ENCODE measurements around the gene SLC22A5. TPM values are rescaled to one million over a fixed set of nuclear protein-coding genes. Genes with fewer than 3 reads are reported as not detected.
"Not testable (repeated sequence)": the region's sequence is repeated elsewhere in the genome, so short reads cannot be mapped to it uniquely, and the experiment has no call there.

The SLC22A5 gene
- total RNA-seq, 4 donors from 2014 or later, result 13.2 to 25.4 (median 15.7) TPM

DNA sequence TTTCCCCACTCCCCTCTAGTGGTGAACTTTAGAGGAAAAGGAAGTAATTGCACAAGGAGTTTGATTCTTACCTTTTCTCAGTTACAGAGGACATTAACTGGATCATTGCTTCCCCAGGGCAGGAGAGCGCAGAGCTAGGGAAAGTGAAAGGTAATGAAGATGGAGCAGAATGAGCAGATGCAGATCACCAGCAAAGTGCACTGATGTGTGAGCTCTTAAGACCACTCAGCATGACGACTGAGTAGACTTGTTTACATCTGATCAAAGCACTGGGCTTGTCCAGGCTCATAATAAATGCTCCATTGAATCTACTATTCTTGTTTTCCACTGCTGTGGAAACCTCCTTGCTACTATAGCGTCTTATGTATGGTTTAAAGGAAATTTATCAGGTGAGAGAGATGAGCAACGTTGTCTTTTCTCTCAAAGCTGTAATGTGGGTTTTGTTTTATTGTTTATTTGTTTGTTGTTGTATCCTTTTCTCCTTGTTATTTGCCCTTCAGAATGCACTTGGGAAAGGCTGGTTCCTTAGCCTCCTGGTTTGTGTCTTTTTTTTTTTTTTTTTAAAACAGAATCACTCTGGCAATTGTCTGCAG lies 25.3 kb downstream of the SLC22A5 start:
- intact Hi-C loops (cut with DNase I; ENCODE audit: low total_unique reads), result no loop called here
- no peak overlapping the region for H3K4me3 ChIP-seq (ENCODE audit: low read depth, poor library complexity, severe bottlenecking)
- TF ChIP-seq POLR2A (IDR thresholded peaks at IDR 0.05), result no peak
- TF ChIP-seq, protein P1, sequence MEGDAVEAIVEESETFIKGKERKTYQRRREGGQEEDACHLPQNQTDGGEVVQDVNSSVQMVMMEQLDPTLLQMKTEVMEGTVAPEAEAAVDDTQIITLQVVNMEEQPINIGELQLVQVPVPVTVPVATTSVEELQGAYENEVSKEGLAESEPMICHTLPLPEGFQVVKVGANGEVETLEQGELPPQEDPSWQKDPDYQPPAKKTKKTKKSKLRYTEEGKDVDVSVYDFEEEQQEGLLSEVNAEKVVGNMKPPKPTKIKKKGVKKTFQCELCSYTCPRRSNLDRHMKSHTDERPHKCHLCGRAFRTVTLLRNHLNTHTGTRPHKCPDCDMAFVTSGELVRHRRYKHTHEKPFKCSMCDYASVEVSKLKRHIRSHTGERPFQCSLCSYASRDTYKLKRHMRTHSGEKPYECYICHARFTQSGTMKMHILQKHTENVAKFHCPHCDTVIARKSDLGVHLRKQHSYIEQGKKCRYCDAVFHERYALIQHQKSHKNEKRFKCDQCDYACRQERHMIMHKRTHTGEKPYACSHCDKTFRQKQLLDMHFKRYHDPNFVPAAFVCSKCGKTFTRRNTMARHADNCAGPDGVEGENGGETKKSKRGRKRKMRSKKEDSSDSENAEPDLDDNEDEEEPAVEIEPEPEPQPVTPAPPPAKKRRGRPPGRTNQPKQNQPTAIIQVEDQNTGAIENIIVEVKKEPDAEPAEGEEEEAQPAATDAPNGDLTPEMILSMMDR (IDR thresholded peaks at IDR 0.05), result no peak
- WGBS, 2 donors, result 52% methylated on average over 4 of the region's 4 CpGs
- DNase-seq (ENCODE audit: low spot score in 2 of 2), result peak in 1 of 2 donors; percentile 52

- 23 to 42% methylated on average over 1 of the region's 1 CpG for WGBS, 2 donors
- no peak for TF ChIP-seq POLR2A (IDR thresholded peaks at IDR 0.05)
- TF ChIP-seq, protein P1 (IDR thresholded peaks at IDR 0.05), result no peak
- peak in 1 of 2 donors; percentile 34 for DNase-seq (ENCODE audit: low spot score in 2 of 2)
Measured at GRCh38 chr5:132396589-132397031, 27.1 kb downstream of the SLC22A5 start.

GRCh38 chr5:132397224-132397623 lies 27.7 kb downstream of the SLC22A5 start:
- H3K4me3 ChIP-seq (ENCODE audit: low read depth, poor library complexity, severe bottlenecking), result no peak overlapping the region
- DNase-seq (ENCODE audit: low spot score in 2 of 2), result peak in 1 of 2 donors; percentile 31
- 82 to 88% methylated on average over 2 of the region's 2 CpGs for WGBS, 2 donors
- TF ChIP-seq, protein P1 (IDR thresholded peaks at IDR 0.05), result no peak
- TF ChIP-seq POLR2A (IDR thresholded peaks at IDR 0.05), result no peak
- intact Hi-C loops (cut with DNase I; ENCODE audit: low total_unique reads), result no loop called here

More at GRCh38 chr5:132396589-132397031, 27.1 kb downstream of the SLC22A5 start:
- intact Hi-C loops (cut with DNase I; ENCODE audit: low total_unique reads), result no loop called here
- no peak overlapping the region for H3K4me3 ChIP-seq (ENCODE audit: low read depth, poor library complexity, severe bottlenecking)

GRCh38 chr5:132397936-132398675 lies 28.6 kb downstream of the SLC22A5 start:
- H3K4me3 ChIP-seq (ENCODE audit: low read depth, poor library complexity, severe bottlenecking); intact Hi-C loops (cut with DNase I; ENCODE audit: low total_unique reads): not testable (repeated sequence)
- DNase-seq (ENCODE audit: low spot score in 2 of 2), result peak in 1 of 2 donors; percentile 62
- 65 to 76% methylated on average over 12 of the region's 12 CpGs for WGBS, 2 donors

GRCh38 chr5:132404041-132404440 lies 34.5 kb downstream of the SLC22A5 start:
- intact Hi-C loops (cut with DNase I; ENCODE audit: low total_unique reads), result not testable (repeated sequence)
- WGBS, 2 donors, result 79 to 91% methylated on average over 2 of the region's 2 CpGs

GRCh38 chr5:132405646-132406045 lies 36.1 kb downstream of the SLC22A5 start:
- WGBS, 2 donors, result 69 to 83% methylated on average over 1 of the region's 1 CpG
- H3K4me3 ChIP-seq (ENCODE audit: low read depth, poor library complexity, severe bottlenecking), result no peak overlapping the region
- DNase-seq (ENCODE audit: low spot score in 2 of 2), result no peak
- intact Hi-C loops (cut with DNase I; ENCODE audit: low total_unique reads), result no loop called here
- TF ChIP-seq POLR2A (IDR thresholded peaks at IDR 0.05), result no peak
- TF ChIP-seq, protein P1 (IDR thresholded peaks at IDR 0.05), result no peak

More at GRCh38 chr5:132404041-132404440, 34.5 kb downstream of the SLC22A5 start:
- H3K4me3 ChIP-seq (ENCODE audit: low read depth, poor library complexity, severe bottlenecking); DNase-seq (ENCODE audit: low spot score in 2 of 2): not testable (repeated sequence)
